Activated T-cell treated with anti-CD3 and anti-CD28 coated beads, Interleukin-2, amount 50 U/mL, for 48 hours (primary cell): ENCODE data around the gene MGAT3.
A peak's percentile ranks its signal among the peaks of the same experiment; 100 is the strongest.

ENCODE experiments used
- DNase-seq, 2 experiments: peaks; one replicate each; pipeline ENCODE4 v3.0.0-alpha.2; 2020

Gene MGAT3

GRCh38 chr22:39534092-39534506 lies 77.3 kb downstream of the MGAT3 start:
- peak in 1 of 2 experiments; percentile 34 for DNase-seq

GRCh38 chr22:39534591-39535356 lies 78.0 kb downstream of the MGAT3 start:
- peak; percentile 92 for DNase-seq

GRCh38 chr22:39535357-39535725 lies 78.5 kb downstream of the MGAT3 start:
- DNase-seq = no peak

- no peak for DNase-seq
These were observed 79.1 kb downstream of the MGAT3 start for GRCh38 chr22:39535831-39536449.

GRCh38 chr22:39536711-39537110 lies 79.9 kb downstream of the MGAT3 start:
- DNase-seq = no peak

GRCh38 chr22:39537975-39538374 lies 81.2 kb downstream of the MGAT3 start:
- no peak for DNase-seq
